Aorta (tissue), 5 donors: ENCODE data around the gene LRMDA. TPM values are rescaled to one million over a fixed set of nuclear protein-coding genes. Genes with fewer than 3 reads are reported as not detected.

ENCODE experiments used
- ATAC-seq: fragments of 200-7000 bp; cut with Tn5 transposase; one replicate; pipeline ENCODE4 v1.9.1; 2022; ENCODE audit warnings: moderate library complexity; ENCODE audit not compliant: low FRiP score
- DNase-seq, 2 donors: peaks; one replicate each; pipeline ENCODE4 v3.0.0-alpha.2; 2020
- H3K27ac ChIP-seq, 2 donors: one replicate each; pipeline ENCODE4 v1.5.1; 2013; ENCODE audit warnings: low read length in 2 of 2, mild to moderate bottlenecking in 2 of 2, moderate library complexity in 2 of 2, control low read depth in 1 of 2, inconsistent platforms in 1 of 2, low read depth in 1 of 2
- H3K27me3 ChIP-seq, 2 donors: one replicate each; pipeline ENCODE4 v1.6.1; 2013; ENCODE audit warnings: control low read depth in 1 of 2, low read length in 1 of 2, mild to moderate bottlenecking in 1 of 2, moderate library complexity in 1 of 2; ENCODE audit not compliant: insufficient read depth in 2 of 2, control insufficient read depth in 1 of 2
- H3K36me3 ChIP-seq, 2 donors: one replicate each; pipeline ENCODE4 v1.6.1; 2013; ENCODE audit warnings: control low read depth in 1 of 2, low read length in 1 of 2, mild to moderate bottlenecking in 1 of 2; ENCODE audit not compliant: insufficient read depth in 2 of 2, control insufficient read depth in 1 of 2
- H3K4me1 ChIP-seq, 2 donors: one replicate each; pipeline ENCODE4 v1.6.1; 2013; ENCODE audit warnings: low read length in 2 of 2, control low read depth in 1 of 2, mild to moderate bottlenecking in 1 of 2, moderate library complexity in 1 of 2; ENCODE audit not compliant: insufficient read depth in 2 of 2, control insufficient read depth in 1 of 2
- H3K4me3 ChIP-seq, 2 donors: one replicate each; pipeline ENCODE4 v1.5.1; 2013; ENCODE audit warnings: low read length in 2 of 2, control low read depth in 1 of 2, mild to moderate bottlenecking in 1 of 2
- H3K9me3 ChIP-seq: one replicate; pipeline ENCODE4 v1.6.1; 2013; ENCODE audit warnings: mild to moderate bottlenecking, low read length; ENCODE audit not compliant: control insufficient read depth
- WGBS, 2 donors: extraction: QIAGEN DNeasy Blood & Tissue Kit; methylation state at CpG; one replicate each; pipeline ENCODE4 v1.1.7; 2013; 5-methylcytosine and 5-hydroxymethylcytosine counted together
- intact Hi-C, 2 donors: fragments of 100-400 bp; cut with DNase I; formaldehyde crosslinking; loops; one replicate each; pipeline versions ENCODE4 v1.14.2 to v1.15.0; 2022
- polyA plus RNA-seq, 2 donors: library from polyadenylated mRNA; stranded (reverse); fragments of 200-250 nt; gene quantifications; one replicate each; pipeline ENCODE4 v1.2.3, GENCODE V29; 2013
- total RNA-seq, 2 donors: library from RNA; stranded (reverse); fragmentation: NEBNext Ultra II Directional; extraction: Animal tissue kit (Norgen Biotek cat#: 25700); gene quantifications; one replicate each; pipeline ENCODE4 v1.2.1, GENCODE V29; 2021
- donor health status: healthy with polysubstance abuse.
- donor health status: Bipolar disorder and iron deficiency.
- donor health status: DM: no; HTN: no; CAD: no.
- donor health status: DM: no; HTN: no; CAD: no.
- donor health status: DM: yes; HTN: yes; CAD: no.

The LRMDA gene
- total and polyA plus RNA-seq, 4 donors, result 7.4 to 25.7 (median 14.7) TPM

DNA sequence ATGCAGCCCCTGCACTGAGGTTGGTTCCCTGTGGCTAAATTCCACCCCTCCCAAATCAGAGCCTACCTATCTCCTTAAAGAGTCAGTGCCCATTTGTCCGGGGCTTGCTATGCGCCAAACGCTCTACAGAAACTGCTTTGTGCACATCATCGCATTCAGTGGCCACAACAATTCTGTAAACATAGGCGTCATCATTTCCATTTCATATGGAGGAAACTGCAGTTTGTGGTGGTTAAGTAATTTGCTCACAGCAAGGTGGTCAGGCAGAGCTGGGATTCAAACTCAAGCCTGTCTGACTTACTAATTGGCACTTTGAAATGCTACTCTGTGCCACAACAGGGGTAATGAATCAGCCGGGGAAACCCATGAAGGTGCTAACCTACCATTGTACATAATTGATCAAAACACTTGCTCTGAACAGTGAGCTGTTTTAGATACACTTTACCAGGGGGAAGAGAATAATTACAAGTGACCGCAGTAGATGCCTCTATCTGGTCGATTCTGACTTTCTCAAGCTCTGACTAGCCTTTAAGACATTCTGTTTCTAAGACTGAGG is 775.5 kb downstream of the LRMDA start:
- no peak overlapping the region for H3K27ac ChIP-seq
- intact Hi-C loops, result no loop called here
- DNase-seq, result no peak
- ATAC-seq, result no peak
- peaks cover 0 to 4% of the 10 kb centered on the region in 2 donors for H3K4me1 ChIP-seq
- H3K27me3 ChIP-seq, result no peaks in the 10 kb centered on the region
- no peak overlapping the region for H3K4me3 ChIP-seq
- no peaks in the 10 kb centered on the region for H3K9me3 ChIP-seq
- WGBS, 2 donors, result 95 to 96% methylated on average over 8 of the region's 8 CpGs
- H3K36me3 ChIP-seq, result no peaks in the 10 kb centered on the region

DNA sequence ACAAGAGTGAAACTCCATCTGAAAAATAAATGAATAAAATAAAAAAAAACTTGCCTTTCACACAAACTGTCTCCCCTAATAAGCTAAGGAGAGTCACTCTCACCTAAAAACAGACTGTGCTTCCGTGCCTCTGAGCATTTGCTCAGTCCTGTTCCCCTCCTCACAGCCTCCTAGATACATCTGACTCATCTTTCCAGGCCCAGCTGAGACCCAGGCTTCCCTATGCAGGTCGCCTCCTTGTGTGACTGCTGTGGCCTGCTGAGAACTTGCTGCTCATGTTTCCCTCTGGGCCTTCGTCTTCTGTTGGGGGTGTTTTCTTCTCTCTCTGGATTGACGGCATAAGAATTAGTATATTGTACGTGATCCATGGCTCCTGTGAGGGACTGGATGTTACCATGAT is 777.7 kb downstream of the LRMDA start:
- no peak overlapping the region for H3K27ac ChIP-seq
- ATAC-seq (no peak), DNase-seq (no peak)
- H3K9me3 ChIP-seq, result no peaks in the 10 kb centered on the region
- H3K36me3 ChIP-seq, result no peaks in the 10 kb centered on the region
- WGBS, 2 donors, result 96% methylated on average over 5 of the region's 5 CpGs
- no peaks in the 10 kb centered on the region for H3K27me3 ChIP-seq
- no peak overlapping the region for H3K4me3 ChIP-seq
- H3K4me1 ChIP-seq, result peaks cover 0 to 4% of the 10 kb centered on the region in 2 donors
- intact Hi-C loops, result no loop called here

DNA sequence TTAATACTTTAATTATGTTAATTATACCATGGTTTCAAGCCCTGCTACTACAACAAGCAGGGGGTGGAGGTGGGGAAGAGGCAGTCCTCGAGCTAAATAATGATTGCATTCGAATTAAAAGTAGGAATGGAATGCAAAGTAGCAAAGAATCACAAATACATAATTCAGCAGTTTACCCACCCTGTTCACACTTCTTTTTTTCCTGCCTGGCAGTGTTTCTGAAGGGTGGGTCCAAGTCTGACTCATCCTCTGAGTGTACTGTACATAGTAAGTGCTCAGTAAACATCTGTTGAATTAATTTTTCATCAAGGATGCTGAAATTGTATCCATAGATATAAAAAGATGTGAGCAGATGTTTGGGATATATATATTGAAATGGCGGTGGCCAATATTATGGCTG is 778.8 kb downstream of the LRMDA start:
- Histone ChIP-seq H3K4me1 (peaks cover 0 to 4% of the 10 kb centered on the region in 2 donors), H3K9me3 (no peaks in the 10 kb centered on the region), H3K27ac (no peak overlapping the region), H3K4me3 (no peak overlapping the region), H3K36me3 (peaks cover 0 to 2% of the 10 kb centered on the region in 2 donors), H3K27me3 (no peaks in the 10 kb centered on the region)
- no peak for ATAC-seq
- intact Hi-C loops, result no loop called here
- DNase-seq, result no peak
- WGBS, 2 donors, result 77 to 82% methylated on average over 3 of the region's 3 CpGs

DNA sequence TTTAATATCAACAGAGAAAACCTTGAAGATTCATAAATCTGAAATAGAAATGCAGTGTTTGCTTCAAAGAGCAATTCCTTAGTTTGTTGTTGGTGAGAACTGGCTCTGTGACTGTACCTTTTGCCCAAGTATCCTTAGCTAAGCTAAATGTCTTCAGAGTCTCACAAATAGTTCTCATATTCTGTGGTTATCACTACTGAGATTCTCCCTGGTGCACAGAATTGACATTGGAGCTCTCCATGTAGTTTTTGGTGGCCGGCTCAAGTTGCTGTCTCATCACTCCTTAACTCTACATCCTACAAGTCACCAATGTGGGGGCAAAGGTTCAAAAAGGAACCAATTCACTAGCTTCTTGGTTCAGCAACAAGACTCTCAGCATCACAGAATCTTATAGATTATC is 780.3 kb downstream of the LRMDA start:
- Histone ChIP-seq H3K27me3 (no peaks in the 10 kb centered on the region), H3K36me3 (peaks cover 0 to 2% of the 10 kb centered on the region in 2 donors), H3K4me1 (no peaks in the 10 kb centered on the region), H3K9me3 (no peaks in the 10 kb centered on the region), H3K27ac (no peak overlapping the region), H3K4me3 (no peak overlapping the region)
- intact Hi-C loops, result no loop called here
- no peak for ATAC-seq
- 89 to 95% methylated on average over 1 of the region's 1 CpG for WGBS, 2 donors
- DNase-seq, result no peak

DNA sequence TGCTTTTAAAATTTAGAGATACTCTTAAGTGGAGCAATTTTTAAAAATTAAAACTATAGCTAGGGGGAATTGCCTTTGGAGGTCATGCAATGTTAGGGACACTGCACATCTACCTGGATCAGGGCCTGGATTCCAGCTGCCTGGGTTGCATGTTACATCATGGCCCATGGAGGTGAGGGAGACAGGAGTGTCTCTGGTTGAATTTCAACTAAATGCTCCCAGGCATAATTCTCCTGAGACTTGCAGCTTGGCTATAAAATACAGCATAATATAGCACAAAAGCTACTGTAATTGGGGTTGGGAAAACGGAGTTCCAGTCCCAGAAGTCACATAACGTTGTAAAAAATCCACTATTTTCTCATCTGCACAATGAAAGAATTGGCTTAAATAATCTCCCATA is 782.5 kb downstream of the LRMDA start:
- H3K27ac ChIP-seq, result no peak overlapping the region
- intact Hi-C loops, result no loop called here
- 91 to 98% methylated on average over 2 of the region's 2 CpGs for WGBS, 2 donors
- no peak overlapping the region for H3K4me3 ChIP-seq
- H3K4me1 ChIP-seq, result no peaks in the 10 kb centered on the region
- H3K36me3 ChIP-seq, result peaks cover 0 to 2% of the 10 kb centered on the region in 2 donors
- DNase-seq (no peak), ATAC-seq (no peak)
- H3K9me3 ChIP-seq, result no peaks in the 10 kb centered on the region
- H3K27me3 ChIP-seq, result no peaks in the 10 kb centered on the region

DNA sequence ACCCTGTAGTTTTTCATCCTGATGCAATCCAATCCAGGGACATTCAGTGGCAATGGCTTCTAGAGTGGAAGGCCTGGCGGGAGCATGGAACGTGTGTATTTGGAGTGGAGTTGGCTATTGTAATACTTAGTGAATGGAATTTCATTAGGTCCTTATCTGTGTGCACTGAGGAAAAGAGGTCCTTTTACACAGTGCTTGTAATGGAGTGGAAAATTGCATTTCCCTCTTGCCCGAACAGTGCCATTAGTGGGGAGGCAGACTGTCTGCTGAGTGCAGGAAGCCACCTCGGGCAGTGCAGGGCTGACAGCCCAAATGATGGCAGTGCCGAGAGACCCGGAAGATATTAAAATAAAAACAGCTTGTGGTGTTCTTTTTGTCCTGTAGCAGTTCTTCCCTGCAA is 786.6 kb downstream of the LRMDA start:
- intact Hi-C loops, result no loop called here
- Histone ChIP-seq H3K36me3 (peaks cover 0 to 2% of the 10 kb centered on the region in 2 donors), H3K4me1 (no peaks in the 10 kb centered on the region), H3K27ac (no peak overlapping the region), H3K27me3 (no peaks in the 10 kb centered on the region), H3K9me3 (no peaks in the 10 kb centered on the region), H3K4me3 (no peak overlapping the region)
- 89 to 91% methylated on average over 6 of the region's 6 CpGs for WGBS, 2 donors
- no peak for DNase-seq
- no peak for ATAC-seq

DNA sequence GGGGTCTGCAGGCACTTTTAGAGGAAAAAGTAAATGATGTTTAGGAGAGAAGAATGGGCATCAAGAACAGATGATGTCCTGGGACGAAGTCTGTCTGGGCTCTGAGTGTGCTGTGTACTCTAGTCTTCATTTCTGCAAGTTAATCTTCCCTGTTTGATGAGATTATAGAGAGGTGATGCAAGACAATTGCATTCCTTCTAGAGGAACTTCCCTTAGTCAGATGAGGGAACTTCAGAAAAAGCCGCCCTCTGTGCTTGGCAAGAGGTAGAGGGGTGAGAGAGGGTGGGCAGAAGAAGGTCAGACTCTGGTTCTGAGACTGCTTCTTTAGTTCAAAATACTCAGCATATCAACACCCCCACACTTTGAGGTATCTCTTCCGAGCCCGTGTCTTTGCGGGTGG is 797.9 kb downstream of the LRMDA start:
- H3K27me3 ChIP-seq, result no peaks in the 10 kb centered on the region
- H3K36me3 ChIP-seq, result no peaks in the 10 kb centered on the region
- no peaks in the 10 kb centered on the region for H3K4me1 ChIP-seq
- no peaks in the 10 kb centered on the region for H3K9me3 ChIP-seq
- WGBS, 2 donors, result 92% methylated on average over 5 of the region's 5 CpGs
- ATAC-seq, result no peak
- intact Hi-C loops, result no loop called here
- H3K4me3 ChIP-seq, result no peak overlapping the region
- DNase-seq, result no peak
- no peak overlapping the region for H3K27ac ChIP-seq

DNA sequence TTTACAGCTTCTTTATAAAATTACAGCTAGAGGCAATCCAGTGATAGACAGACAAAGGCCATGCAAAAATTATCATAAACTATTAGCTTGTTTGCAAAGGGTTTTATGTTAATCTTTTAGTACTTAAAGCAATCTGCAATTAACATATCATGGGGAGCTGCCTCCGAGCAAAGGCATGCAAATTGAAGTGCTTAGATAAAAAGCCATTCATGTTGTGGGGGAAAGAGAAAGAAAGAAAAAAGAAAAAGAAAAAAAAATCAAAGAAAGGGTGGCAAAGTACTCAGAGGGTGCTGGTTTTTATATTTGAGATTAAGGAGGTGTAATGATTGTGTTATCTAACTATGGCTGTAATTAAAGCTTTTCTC is 799.5 kb downstream of the LRMDA start:
- ATAC-seq, result no peak
- Histone ChIP-seq H3K4me3 (no peak overlapping the region), H3K4me1 (no peaks in the 10 kb centered on the region), H3K9me3 (no peaks in the 10 kb centered on the region), H3K27me3 (no peaks in the 10 kb centered on the region), H3K27ac (no peak overlapping the region), H3K36me3 (no peaks in the 10 kb centered on the region)
- no peak for DNase-seq
- WGBS, 2 donors, result 76 to 82% methylated on average over 1 of the region's 1 CpG
- intact Hi-C loops, result no loop called here

DNA sequence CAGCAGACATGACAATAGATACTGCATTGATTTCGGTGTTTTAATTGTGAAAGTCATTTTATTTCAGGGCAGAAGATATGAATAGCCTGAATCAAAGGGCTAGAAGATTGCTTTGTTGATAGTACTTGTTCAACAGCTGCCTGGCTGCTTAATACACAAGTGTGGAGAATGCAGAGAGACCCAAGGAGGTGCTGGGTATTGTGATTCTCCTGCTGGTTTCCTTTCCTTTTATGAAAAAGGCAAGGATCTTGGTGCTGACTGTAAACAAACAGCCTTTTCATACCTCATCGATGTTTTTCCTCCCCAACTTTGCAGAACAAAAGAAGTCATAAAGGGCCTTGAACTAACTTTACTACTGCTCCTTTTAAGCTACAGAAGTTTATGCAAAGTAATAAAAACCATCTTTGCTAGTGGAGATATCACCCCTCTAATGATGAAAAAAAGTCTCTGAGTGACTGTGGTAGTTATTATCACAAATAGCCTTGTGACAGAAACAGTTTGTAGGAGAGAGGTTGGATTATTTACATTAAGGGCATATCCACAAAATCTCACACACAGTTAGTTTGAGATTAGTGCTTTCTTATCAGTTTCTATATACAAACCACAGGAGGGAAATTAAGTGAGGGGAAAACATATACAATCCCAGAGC is 800.0 kb downstream of the LRMDA start:
- Histone ChIP-seq H3K4me3 (no peak overlapping the region), H3K27ac (no peak overlapping the region), H3K27me3 (no peaks in the 10 kb centered on the region), H3K4me1 (no peaks in the 10 kb centered on the region), H3K36me3 (no peaks in the 10 kb centered on the region), H3K9me3 (no peaks in the 10 kb centered on the region)
- ATAC-seq, result no peak
- WGBS, 2 donors, result 47 to 59% methylated on average over 2 of the region's 2 CpGs
- no peak for DNase-seq
- intact Hi-C loops, result no loop called here
